Esophagus (tissue), 2 donors: ENCODE measurements around the gene ABCA13. TPM values are rescaled to one million over a fixed set of nuclear protein-coding genes. Genes with fewer than 3 reads are reported as not detected.

Experiments
- H3K27ac ChIP-seq, 2 donors: one replicate each; pipeline ENCODE4 v1.5.1; 2013; ENCODE audit warnings: low read depth in 2 of 2, mild to moderate bottlenecking in 2 of 2, inconsistent platforms in 1 of 2, low read length in 1 of 2, moderate library complexity in 1 of 2
- H3K27me3 ChIP-seq, 2 donors: one replicate each; pipeline ENCODE4 v1.6.1; 2013; ENCODE audit warnings: low read length in 2 of 2, control low read depth in 1 of 2, mild to moderate bottlenecking in 1 of 2; ENCODE audit not compliant: insufficient read depth in 2 of 2, control insufficient read depth in 1 of 2
- H3K36me3 ChIP-seq, 2 donors: one replicate each; pipeline ENCODE4 v1.6.1; 2013; ENCODE audit warnings: low read length in 1 of 2; ENCODE audit not compliant: control insufficient read depth in 2 of 2, insufficient read depth in 2 of 2
- H3K4me1 ChIP-seq, 2 donors: one replicate each; pipeline ENCODE4 v1.6.1; 2013; ENCODE audit warnings: low read length in 1 of 2; ENCODE audit not compliant: control insufficient read depth in 2 of 2, insufficient read depth in 2 of 2
- H3K4me3 ChIP-seq, 2 donors: one replicate each; pipeline ENCODE4 v1.5.1; 2013; ENCODE audit warnings: low read length in 2 of 2, mild to moderate bottlenecking in 2 of 2, low read depth in 1 of 2, moderate library complexity in 1 of 2
- H3K9me3 ChIP-seq, 2 donors: one replicate each; pipeline ENCODE4 v1.6.1; 2013; ENCODE audit warnings: mild to moderate bottlenecking in 2 of 2, low read depth in 1 of 2, low read length in 1 of 2, moderate library complexity in 1 of 2; ENCODE audit not compliant: control insufficient read depth in 2 of 2, insufficient read depth in 1 of 2
- WGBS, 2 donors: extraction: QIAGEN DNeasy Blood & Tissue Kit; methylation state at CpG; one replicate each; pipeline ENCODE4 v1.1.7; 2013; 5-methylcytosine and 5-hydroxymethylcytosine counted together
- polyA plus RNA-seq, 2 donors: library from polyadenylated mRNA; stranded (reverse); fragments of 200-250 nt; gene quantifications; one replicate each; pipeline ENCODE4 v1.2.3, GENCODE V29; 2013
- donor health status: healthy with polysubstance abuse.
- donor health status: Bipolar disorder and iron deficiency.

ABCA13 gene
- polyA plus RNA-seq, 2 donors, result 0.49 to 1.6 TPM

DNA sequence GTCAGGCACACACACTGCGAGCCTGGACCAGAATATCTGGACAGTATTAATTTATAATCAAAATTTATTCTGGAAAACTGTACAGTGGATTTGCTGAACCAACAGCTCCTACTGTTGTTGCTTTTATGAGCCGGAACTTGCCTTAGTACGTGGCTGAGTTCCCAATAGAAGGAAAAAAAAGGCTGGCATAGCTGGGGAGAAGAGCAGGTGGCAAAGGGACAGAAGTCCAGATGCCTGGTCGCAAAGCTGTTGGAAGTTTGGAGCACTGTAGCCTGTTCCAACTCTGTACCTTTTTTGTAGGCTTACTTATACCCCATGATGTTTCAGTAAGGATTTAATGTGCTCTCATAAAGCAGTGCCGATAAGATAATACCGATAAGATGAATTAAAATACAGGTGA lies 333.8 kb downstream of the ABCA13 start:
- H3K4me3 ChIP-seq, result no peak overlapping the region
- WGBS, 2 donors, result 78% methylated on average over 6 of the region's 6 CpGs
- H3K9me3 ChIP-seq, result no peaks in the 10 kb centered on the region
- no peaks in the 10 kb centered on the region for H3K4me1 ChIP-seq
- H3K36me3 ChIP-seq, result no peaks in the 10 kb centered on the region
- H3K27ac ChIP-seq, result no peak overlapping the region
- H3K27me3 ChIP-seq, result no peaks in the 10 kb centered on the region

DNA sequence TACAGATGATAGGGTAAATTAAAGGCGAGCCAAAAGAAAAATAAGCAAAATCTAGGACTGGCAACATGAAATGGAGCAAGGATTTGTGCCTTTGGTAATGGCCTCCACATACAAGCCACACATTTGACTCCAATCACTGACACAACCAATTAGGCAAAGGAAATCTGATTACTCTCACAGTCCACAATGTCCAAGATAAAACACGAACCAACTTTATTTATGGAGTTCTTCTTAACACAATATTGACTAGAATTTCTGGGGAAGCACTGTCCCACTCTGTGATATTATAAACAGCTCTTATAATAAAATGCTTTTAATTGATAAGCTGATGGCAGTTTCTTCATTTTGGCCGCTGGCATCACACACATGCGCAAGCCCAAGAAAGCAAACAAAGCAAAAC lies 334.2 kb downstream of the ABCA13 start:
- H3K4me1 ChIP-seq, result no peaks in the 10 kb centered on the region
- no peaks in the 10 kb centered on the region for H3K9me3 ChIP-seq
- 87 to 88% methylated on average over 4 of the region's 4 CpGs for WGBS, 2 donors
- H3K27ac ChIP-seq, result no peak overlapping the region
- H3K4me3 ChIP-seq, result no peak overlapping the region
- H3K27me3 ChIP-seq, result no peaks in the 10 kb centered on the region
- H3K36me3 ChIP-seq, result no peaks in the 10 kb centered on the region

DNA sequence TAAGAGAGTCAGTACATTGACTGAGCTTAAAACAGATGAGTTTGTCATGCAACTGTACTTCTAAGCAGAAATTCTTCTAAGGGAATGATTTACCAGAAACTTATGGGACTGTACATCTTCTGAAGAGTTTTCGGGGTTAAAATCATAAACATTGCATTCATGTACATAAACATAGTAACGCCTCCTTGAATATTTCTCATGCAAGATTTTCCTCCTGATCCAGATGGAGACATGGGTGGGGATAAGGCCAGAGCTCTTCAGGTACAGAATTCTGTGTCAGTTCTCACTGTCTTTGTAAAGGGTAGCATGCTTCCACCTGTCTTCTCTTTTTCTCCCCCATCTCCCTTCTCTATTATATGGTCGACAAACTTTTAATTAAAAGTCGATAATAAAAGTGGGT lies 335.3 kb downstream of the ABCA13 start:
- H3K27me3 ChIP-seq, result no peaks in the 10 kb centered on the region
- H3K27ac ChIP-seq, result no peak overlapping the region
- no peaks in the 10 kb centered on the region for H3K4me1 ChIP-seq
- no peaks in the 10 kb centered on the region for H3K36me3 ChIP-seq
- H3K9me3 ChIP-seq, result no peaks in the 10 kb centered on the region
- H3K4me3 ChIP-seq, result no peak overlapping the region
- WGBS, 2 donors, result 82 to 87% methylated on average over 4 of the region's 4 CpGs

DNA sequence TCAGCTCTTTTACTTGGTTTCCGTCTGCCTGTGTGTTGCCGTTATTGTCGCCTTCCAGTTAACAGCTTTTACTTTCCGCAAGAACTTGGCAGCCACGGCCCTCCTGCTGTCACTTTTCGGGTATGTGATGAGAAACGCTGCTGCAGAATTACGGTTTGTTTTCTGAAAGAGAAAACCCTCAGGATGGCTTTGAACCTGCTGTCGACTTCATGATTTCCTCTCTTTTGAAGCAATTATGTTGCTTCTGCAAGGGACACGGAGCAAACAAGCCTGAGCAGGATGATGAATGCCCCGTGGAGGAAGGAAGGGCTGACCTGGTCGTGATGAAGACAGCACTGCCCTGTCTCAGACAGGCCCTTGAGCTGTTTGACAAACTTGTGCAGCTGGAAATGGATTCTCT lies 339.8 kb downstream of the ABCA13 start:
- Histone ChIP-seq H3K36me3 (no peaks in the 10 kb centered on the region), H3K4me1 (no peaks in the 10 kb centered on the region), H3K4me3 (no peak overlapping the region), H3K27me3 (no peaks in the 10 kb centered on the region), H3K9me3 (no peaks in the 10 kb centered on the region), H3K27ac (no peak overlapping the region)
- 19 to 36% methylated on average over 12 of the region's 12 CpGs for WGBS, 2 donors

DNA sequence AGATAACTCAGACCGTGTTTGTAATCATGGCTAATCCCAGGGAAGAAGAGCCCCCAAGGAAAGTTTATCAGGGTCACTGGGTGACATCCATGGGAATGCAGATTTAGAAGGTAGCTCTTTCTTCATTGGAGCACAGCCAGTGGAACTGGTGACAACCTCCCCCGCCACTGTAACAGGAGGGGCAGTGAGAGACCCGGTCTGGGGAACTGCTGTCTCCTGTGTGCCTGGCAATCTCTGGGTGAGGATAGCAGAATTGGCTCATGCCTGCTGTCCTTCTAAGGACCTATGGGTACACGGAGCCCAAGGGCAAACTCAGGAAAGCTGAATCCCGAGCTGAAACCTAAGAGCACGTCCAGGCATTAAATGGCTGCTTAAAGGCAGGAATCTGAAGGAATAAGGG lies 341.6 kb downstream of the ABCA13 start:
- no peaks in the 10 kb centered on the region for H3K4me1 ChIP-seq
- no peak overlapping the region for H3K4me3 ChIP-seq
- WGBS, 2 donors, result 70 to 71% methylated on average over 6 of the region's 6 CpGs
- no peaks in the 10 kb centered on the region for H3K27me3 ChIP-seq
- H3K27ac ChIP-seq, result no peak overlapping the region
- H3K36me3 ChIP-seq, result no peaks in the 10 kb centered on the region
- no peaks in the 10 kb centered on the region for H3K9me3 ChIP-seq

DNA sequence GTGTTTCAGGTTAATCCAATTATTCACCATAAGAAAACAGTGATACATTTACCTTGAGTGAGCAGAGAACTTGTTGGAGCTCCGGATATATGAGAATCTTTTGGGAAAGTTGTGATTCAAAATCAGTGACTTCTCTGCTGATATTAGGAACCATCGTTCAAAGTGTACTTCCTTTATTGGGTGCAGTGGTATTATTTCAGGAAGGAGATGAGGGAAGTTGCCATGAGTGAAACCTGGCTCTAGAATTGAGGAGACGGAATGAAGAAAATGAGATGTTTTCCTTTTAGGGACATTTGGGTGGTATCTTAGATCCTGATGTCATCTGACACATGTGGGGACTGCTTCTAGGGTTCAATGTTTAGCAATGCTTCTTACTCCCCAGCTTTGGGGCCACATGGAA lies 343.9 kb downstream of the ABCA13 start:
- Histone ChIP-seq H3K27ac (no peak overlapping the region), H3K27me3 (no peaks in the 10 kb centered on the region), H3K4me1 (no peaks in the 10 kb centered on the region), H3K4me3 (no peak overlapping the region), H3K9me3 (no peaks in the 10 kb centered on the region), H3K36me3 (no peaks in the 10 kb centered on the region)
- WGBS, 2 donors, result 78 to 79% methylated on average over 3 of the region's 3 CpGs

DNA sequence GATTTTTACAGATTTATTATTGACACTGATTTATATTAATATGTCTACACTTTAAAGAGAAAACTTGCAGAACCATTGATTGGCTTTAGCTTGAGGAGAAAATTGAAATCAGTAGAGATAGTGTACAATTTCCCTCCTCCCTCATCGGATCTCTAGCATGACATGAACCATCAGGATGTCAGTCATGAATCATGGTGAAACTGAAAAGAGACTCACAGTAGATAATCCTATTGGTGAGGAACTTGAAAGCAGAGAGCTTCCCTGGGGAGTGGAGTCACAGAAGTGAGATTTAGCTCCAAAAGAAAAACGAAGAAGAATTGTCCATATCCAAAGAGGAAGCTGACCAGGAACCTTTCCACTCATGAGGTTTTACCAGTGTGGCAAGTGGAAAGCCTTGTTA lies 346.8 kb downstream of the ABCA13 start:
- H3K4me3 ChIP-seq, result no peak overlapping the region
- 53 to 56% methylated on average over 2 of the region's 2 CpGs for WGBS, 2 donors
- no peaks in the 10 kb centered on the region for H3K9me3 ChIP-seq
- H3K36me3 ChIP-seq, result no peaks in the 10 kb centered on the region
- H3K4me1 ChIP-seq, result no peaks in the 10 kb centered on the region
- H3K27me3 ChIP-seq, result no peaks in the 10 kb centered on the region
- H3K27ac ChIP-seq, result no peak overlapping the region

DNA sequence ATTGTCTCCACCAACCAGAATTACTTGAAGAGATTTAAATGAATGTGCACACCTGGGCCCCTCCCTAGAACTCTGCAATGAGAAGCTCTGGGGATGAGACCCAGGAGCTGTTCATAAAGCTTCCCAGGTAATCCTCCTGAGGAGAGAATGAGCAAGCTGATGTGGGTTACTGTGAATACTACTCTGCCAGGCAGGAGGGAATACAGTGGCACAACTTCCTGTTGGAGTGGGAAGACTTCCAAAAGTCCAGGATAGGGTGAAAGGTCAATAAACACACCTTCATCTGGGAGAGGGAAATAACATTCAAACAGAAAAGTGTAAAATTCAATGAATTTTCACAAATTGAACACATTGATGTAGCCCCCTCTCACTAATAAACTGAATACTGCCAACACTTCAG lies 351.4 kb downstream of the ABCA13 start:
- Histone ChIP-seq H3K27ac (no peak overlapping the region), H3K4me1 (no peaks in the 10 kb centered on the region), H3K4me3 (no peak overlapping the region), H3K9me3 (no peaks in the 10 kb centered on the region), H3K27me3 (no peaks in the 10 kb centered on the region), H3K36me3 (no peaks in the 10 kb centered on the region)

DNA sequence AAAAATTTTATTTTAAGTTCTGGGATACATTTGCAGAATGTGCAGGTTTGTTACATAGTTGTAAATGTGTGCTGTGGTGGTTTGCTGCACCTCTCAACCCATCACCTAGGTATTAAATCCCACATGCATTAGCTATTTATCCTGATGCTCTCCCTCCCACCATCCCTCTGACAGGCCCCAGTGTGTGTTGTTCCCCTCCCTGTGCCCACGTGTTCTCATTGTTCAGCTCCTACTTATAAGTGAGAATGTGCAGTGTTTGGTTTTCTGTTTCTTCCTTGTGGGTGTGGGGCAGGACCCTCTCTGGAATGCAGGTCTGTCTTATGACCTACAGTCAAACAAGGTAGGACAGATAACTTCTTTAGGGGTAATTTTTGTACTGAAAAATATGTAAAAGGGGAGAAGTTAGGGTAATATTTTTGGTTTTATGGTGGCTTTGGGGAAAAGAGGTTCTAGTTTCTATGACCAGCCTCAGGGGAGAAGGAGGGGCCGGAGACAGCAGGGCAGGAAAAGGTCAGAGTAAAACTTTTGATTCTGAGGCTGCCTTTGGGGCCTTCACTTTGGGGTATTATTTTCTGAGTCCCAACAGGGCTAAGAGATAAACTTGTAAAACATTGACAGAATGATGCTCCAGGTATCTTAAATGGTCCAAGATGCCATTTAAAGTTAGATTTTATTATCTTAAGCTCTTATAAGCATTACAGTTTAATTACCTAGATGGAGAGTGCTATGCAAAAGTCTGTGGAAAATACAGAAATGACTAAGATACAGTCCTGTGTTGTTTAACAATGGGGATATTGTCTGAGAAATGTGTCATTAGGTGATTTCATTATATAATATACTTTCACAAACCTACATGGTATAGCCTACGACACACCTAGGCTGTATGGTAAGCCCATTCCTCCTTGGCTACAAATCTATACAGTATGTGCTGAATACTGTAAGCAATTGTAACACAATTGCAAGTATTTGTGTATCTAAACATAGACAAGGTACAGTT lies 354.8 kb downstream of the ABCA13 start:
- WGBS, 2 donors, result 67 to 79% methylated on average over 3 of the region's 3 CpGs
- Histone ChIP-seq H3K4me3 (no peak overlapping the region), H3K4me1 (no peaks in the 10 kb centered on the region), H3K27ac (no peak overlapping the region), H3K9me3 (no peaks in the 10 kb centered on the region), H3K36me3 (no peaks in the 10 kb centered on the region), H3K27me3 (no peaks in the 10 kb centered on the region)

DNA sequence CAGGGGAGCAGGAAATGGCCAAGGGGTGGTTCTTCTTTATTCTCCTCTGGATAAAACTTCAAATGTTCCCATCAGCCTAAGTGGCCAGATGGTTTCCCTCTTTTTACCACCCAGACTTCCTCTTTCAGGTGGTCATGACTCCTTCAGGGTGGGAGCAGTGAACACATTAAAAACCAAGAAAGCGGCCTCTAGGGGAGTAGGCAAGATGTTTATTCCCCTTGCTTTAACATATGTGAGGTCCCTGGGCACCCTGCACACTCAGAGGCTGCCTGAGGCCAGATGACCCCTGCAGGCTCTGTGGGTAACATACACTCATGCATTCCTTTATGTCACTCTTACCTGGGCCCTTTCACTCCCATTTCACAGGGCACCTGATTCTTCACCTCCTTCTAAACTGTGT lies 357.4 kb downstream of the ABCA13 start:
- H3K4me1 ChIP-seq, result no peaks in the 10 kb centered on the region
- WGBS, 2 donors, result 46 to 67% methylated on average over 1 of the region's 1 CpG
- H3K9me3 ChIP-seq, result no peaks in the 10 kb centered on the region
- H3K27me3 ChIP-seq, result no peaks in the 10 kb centered on the region
- no peak overlapping the region for H3K27ac ChIP-seq
- no peak overlapping the region for H3K4me3 ChIP-seq
- H3K36me3 ChIP-seq, result no peaks in the 10 kb centered on the region
